Activated naive CD4-positive, alpha-beta T cell treated with anti-CD3 and anti-CD28 coated beads, Interleukin-2, amount 50 U/mL, for 72 hours (primary cell): Measurements from ENCODE around the gene CLEC16A. TPM values are rescaled to one million over a fixed set of nuclear protein-coding genes. Genes with fewer than 3 reads are reported as not detected.

Experiments used
- ATAC-seq, 2 donors: fragments of 150-1000 bp; cut with Tn5 transposase; 2 replicates each; pipeline ENCODE4 v1.10.0; 2021; ENCODE audit warnings: mild to moderate bottlenecking in 2 of 2, moderate library complexity in 2 of 2
- DNase-seq, 2 donors: peaks; one replicate each; pipeline ENCODE4 v3.0.0; 2021 to 2022; ENCODE audit warnings: low spot score in 2 of 2
- H3K27ac Mint-ChIP-seq, 2 donors: one replicate each; pipeline ENCODE4 v1.8.0; 2022; ENCODE audit warnings: mild to moderate bottlenecking in 2 of 2, mixed read lengths in 2 of 2
- H3K36me3 Mint-ChIP-seq, 2 donors: one replicate each; pipeline ENCODE4 v1.8.0; 2022; ENCODE audit warnings: mixed read lengths in 2 of 2
- H3K9me3 Mint-ChIP-seq, 2 donors: one replicate each; pipeline ENCODE4 v1.8.0; 2022; ENCODE audit warnings: mixed read lengths in 2 of 2
- total RNA-seq, 2 donors: library from RNA; stranded (reverse); gene quantifications; one replicate each; pipeline ENCODE4 v1.2.3, GENCODE V29; 2022

Gene CLEC16A
- total RNA-seq, 2 donors from 2014 or later = 28.0 to 33.2 TPM

DNA sequence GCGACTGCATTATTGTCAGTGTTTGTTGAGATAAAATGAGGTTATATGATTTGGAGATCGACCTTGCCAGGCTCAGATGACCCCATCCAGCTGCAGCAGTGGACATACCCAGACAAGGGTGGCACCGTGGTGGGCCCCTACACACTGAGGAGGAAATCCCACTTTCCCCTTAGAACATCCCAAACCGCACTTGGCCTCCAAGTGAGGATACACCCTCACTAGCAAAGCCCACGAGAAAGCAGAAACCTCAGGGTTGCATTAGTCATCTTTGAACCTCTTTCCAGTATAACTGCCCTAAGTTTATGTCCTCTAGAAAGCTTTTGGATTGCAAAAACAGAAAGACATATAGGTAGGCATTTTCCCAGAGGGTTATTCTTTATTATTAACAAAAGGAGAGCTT is 101.5 kb downstream of the CLEC16A start:
- no peak for ATAC-seq
- Mint-ChIP-seq H3K36me3 (peaks cover 23 to 28% of the 10 kb centered on the region in 2 donors), H3K27ac (no peak overlapping the region), H3K9me3 (no peaks in the 10 kb centered on the region)
- no peak for DNase-seq

DNA sequence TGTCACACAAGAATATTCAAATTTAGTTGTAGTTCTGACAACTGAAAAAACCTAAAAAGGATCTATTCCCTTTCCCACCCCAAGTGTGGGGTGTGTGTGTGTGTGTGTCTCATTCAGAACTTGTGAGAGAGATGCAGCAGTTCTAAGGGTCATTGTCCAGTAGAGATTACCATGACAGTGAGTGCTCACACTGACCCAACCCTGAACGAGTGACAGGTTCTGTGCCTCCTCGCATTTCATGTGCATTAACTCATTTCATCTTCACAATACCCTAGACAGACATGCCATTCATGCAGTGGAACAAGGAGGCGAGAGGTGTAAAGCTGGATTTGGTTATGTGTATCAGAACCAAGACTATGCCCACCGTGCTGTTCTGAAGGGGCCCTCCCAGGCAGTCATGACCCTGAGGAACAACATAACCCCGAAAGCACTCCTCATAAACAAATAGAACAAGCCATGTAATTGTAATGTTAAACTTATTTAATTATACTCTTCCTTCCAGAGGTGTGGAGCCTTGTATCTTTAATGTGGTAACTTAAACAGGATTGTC is 102.1 kb downstream of the CLEC16A start:
- no peak for DNase-seq
- no peak for ATAC-seq
- H3K27ac Mint-ChIP-seq = no peak overlapping the region
- H3K9me3 Mint-ChIP-seq = no peaks in the 10 kb centered on the region
- H3K36me3 Mint-ChIP-seq = peaks cover 23% of the 10 kb centered on the region in 2 donors

DNA sequence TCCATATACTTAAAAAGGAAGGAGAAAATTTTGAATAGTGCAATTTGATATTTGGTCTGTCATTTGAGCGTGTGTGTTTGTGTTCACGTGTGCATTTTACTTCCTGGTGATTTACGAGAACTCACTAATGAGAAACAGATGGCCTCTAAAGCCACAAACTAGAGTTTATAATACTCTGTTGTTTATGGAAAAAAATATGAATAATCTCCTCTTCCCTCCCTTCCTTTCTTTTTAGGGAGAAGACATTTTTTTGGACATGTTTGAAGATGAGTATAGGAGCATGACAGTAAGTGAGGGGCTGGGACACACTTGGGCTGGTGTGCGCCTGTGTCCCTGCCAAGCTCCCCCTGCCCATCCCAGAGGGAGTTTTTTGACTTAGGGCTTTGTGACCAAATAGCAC is 102.7 kb downstream of the CLEC16A start:
- Mint-ChIP-seq H3K9me3 (no peaks in the 10 kb centered on the region), H3K36me3 (peaks cover 23% of the 10 kb centered on the region in 2 donors), H3K27ac (peak overlapping the region in 1 of 2 donors; percentile 57)
- DNase-seq (no peak), ATAC-seq (no peak)

DNA sequence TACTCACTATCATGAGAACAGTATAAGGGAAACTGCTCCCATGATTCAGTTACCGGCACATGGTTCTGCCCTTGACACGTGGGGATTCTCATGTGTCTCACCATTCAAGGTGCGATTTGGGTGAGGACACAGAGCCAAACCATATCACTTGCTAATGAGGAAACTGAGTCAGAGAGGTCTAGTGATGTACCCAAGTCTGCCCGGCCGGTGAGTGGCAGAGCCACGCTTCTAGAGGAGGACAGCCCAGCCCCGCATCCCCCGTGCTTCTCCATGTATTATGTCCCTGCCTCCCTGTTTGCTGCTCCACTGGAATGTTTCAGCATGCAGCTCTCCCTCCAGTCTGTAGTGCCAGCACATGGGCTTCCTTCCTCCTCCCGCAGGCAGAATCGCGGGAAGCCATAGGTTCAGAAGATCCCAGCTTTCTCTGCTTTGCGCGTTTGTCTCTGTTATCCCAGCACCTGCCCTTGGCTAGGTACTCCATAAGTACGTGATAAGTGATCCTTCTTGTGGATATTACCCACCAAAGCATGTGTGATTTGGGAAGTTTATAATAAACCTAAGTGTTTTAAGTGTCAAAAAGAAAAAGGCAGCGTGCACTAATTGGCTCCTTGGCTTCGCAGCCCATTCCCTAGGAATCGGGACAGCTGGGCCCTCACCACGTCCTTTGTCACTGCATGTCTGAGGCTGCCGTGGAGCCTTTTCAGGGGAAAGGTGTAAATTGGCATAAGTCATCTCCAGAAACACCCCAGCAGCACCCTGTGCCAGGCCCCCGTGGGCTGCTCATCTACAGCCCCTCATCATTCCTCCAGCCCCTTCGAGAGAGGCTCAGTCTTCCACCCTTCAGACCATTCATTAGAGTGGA is 103.8 kb downstream of the CLEC16A start:
- DNase-seq (no peak), ATAC-seq (peak in 1 of 2 donors; percentile 8)
- peak overlapping the region in 1 of 2 donors; percentile 66 for H3K27ac Mint-ChIP-seq
- H3K36me3 Mint-ChIP-seq = peaks cover 23% of the 10 kb centered on the region in 2 donors
- H3K9me3 Mint-ChIP-seq = no peaks in the 10 kb centered on the region

DNA sequence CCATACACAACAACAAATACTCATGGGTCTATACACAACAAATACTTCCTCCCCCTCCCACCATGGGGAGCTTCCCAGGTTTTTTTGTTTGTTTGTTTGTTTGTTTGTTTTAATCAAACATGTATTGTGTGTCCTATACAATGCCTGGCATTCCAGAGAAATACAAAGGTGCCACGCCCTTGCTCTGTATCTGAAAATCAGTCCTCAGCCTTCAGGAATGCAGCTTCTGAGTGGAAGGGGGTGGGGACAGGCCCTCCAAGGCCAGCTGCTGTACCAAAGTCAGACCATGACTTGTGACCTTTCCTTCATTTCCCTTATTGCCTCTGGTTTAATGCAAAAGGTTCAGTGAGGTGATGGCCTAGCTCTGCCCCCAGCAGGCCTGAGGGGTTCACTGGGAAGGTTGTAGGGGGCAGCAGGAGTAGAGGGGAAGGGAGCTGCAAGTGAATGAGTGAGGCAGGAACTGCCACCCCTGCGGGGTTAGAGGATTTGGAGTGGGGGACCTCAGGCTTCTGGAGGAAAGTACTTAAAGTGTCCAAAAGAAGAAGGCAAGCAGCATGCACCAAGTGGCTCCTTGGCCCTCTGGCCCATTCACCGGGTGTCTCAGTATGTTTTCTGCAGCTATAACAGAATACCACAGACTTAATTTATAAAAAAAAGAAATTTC is 105.2 kb downstream of the CLEC16A start:
- DNase-seq (no peak), ATAC-seq (no peak)
- peak overlapping the region in 1 of 2 donors; percentile 71 for H3K27ac Mint-ChIP-seq
- no peaks in the 10 kb centered on the region for H3K9me3 Mint-ChIP-seq
- H3K36me3 Mint-ChIP-seq = peaks cover 23 to 29% of the 10 kb centered on the region in 2 donors

DNA sequence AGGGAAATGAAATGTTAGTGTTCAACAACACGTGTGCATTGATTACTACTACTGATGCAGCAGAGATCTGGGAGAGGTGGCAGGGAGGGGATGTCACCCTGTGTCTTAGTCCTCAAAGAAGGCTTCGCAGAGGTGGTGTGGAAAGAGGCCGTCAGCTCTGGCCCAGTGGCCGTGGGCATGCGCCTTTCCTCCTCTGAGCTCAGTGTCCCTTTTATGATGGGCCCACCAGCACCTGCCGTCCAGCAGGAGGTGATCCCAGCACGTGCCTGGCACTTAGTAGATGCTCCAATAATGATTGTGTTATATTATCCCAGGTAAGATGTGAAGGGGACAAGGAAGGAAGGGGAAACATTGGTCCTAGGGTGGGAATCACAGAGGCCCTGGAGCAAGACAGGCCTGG is 106.2 kb downstream of the CLEC16A start:
- ATAC-seq (no peak), DNase-seq (no peak)
- Mint-ChIP-seq H3K36me3 (peaks cover 29 to 37% of the 10 kb centered on the region in 2 donors), H3K27ac (peak overlapping the region in 1 of 2 donors; percentile 71), H3K9me3 (no peaks in the 10 kb centered on the region)

DNA sequence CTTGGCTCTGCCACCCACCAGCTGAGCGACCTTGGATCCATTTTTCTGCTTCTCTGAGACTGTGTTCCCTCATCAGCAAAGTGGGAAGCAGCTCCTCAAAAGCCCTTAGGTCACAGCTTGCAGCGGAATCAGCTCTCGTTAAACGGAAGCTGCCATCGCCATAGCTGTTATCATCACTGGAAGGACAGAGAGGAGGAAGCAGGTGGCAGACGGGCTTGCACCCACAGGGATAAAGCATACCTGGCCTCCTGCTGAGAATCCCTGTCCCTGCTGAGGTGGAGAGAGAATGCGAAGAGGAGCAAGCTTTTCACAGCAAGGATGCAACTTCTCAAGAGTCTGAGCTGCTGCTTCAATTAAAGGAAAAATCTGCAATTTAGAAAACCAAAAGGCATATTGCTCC is 106.6 kb downstream of the CLEC16A start:
- peak overlapping the region in 1 of 2 donors; percentile 89 for H3K27ac Mint-ChIP-seq
- peaks cover 29 to 39% of the 10 kb centered on the region in 2 donors for H3K36me3 Mint-ChIP-seq
- DNase-seq (no peak), ATAC-seq (no peak)
- H3K9me3 Mint-ChIP-seq = no peaks in the 10 kb centered on the region

DNA sequence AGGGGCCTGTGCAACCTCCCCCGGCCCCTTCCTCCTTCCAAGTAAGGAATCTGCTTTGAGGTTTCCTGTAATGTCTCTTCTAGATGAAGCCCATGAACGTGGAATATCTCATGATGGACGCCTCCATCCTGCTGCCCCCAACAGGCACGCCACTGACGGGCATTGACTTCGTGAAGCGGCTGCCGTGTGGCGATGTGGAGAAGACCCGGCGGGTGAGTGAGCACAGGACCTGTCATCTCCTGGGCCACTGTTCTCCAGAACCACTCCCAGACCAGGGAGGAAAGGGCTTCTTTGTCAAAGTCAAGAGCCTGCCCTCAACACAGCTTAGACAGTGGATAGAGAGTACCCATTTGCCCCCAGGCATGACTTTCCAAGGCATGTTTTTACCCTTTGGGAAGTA is 107.1 kb downstream of the CLEC16A start:
- no peaks in the 10 kb centered on the region for H3K9me3 Mint-ChIP-seq
- DNase-seq (no peak), ATAC-seq (peak in 1 of 2 donors; percentile 1)
- H3K36me3 Mint-ChIP-seq = peaks cover 27 to 41% of the 10 kb centered on the region in 2 donors
- H3K27ac Mint-ChIP-seq = peak overlapping the region in 1 of 2 donors; percentile 89

DNA sequence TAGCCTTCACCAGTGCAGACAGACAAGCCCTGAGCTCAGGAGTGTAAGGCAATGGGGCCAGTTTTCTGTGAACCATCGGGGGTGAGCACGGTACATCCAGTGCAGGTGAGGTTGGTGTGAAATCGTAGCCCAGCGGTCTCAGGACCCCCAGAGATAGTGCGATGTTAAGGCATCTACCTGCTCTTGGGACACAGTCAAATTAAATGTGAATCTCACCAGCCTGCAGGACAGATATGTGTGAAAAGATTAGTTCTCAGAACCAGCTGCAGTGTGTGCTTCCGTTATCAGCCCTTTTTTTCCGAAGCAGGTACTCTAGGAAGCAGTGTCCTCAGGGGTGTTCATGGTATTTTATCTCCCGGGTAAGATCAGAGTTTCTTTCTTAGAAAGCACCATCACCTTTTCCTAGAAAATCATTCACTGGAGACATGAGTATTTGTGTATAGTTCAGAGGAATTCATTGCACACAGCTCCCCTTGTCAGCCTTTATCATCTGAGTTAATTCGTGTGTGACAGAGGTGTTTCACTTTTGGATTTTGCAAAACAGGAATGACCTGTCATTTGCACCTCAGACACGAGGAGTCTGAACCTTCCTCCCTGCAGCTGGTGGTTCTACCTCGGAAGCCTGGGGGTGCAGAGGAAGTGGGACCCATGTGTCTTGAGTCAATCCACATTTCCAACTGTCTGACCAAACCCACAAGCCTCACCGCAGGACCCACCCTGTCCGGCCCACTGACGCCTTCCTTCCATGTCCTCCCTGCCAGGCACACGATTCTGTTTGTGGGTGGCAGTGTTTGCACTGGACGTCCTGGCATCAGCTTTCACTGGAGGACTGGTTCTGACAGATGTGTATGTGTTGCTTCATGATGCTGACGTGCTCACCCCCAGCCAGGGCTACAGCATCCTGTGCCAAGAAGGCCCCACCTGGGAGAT is 107.8 kb downstream of the CLEC16A start:
- Mint-ChIP-seq H3K9me3 (no peaks in the 10 kb centered on the region), H3K36me3 (peaks cover 20 to 45% of the 10 kb centered on the region in 2 donors), H3K27ac (peak overlapping the region; percentile 48 to 89)
- DNase-seq (peak; percentile 56 to 86), ATAC-seq (peak; percentile 84 to 89)

DNA sequence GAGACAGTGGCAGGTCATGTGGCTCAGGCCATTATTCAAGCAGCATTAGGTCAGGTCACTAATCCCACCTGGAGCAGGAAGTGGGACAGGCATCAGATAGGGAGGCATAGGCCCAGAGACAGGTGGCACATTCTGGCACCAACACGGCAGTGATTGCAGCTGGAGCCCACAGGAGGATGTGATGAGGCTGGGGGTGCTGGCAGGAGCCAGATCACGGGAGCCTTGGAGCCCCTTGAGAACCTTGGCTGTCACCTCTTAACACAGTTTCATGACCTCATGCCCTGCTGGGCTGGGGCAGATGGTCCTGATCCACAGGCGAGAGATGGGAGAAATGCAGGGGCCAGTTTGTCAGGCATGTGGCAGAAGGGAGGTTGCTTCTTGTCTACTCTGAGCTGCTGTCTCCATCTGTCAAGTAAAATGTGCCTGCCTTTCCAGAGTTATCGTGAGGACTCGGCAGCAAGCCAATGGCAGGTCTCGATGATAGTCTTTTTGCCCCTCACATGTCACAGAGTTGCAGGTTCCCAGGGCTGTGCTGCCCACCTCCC is 109.6 kb downstream of the CLEC16A start:
- peak overlapping the region in 1 of 2 donors; percentile 89 for H3K27ac Mint-ChIP-seq
- ATAC-seq (no peak), DNase-seq (no peak)
- H3K36me3 Mint-ChIP-seq = peaks cover 13 to 30% of the 10 kb centered on the region in 2 donors
- H3K9me3 Mint-ChIP-seq = no peaks in the 10 kb centered on the region

DNA sequence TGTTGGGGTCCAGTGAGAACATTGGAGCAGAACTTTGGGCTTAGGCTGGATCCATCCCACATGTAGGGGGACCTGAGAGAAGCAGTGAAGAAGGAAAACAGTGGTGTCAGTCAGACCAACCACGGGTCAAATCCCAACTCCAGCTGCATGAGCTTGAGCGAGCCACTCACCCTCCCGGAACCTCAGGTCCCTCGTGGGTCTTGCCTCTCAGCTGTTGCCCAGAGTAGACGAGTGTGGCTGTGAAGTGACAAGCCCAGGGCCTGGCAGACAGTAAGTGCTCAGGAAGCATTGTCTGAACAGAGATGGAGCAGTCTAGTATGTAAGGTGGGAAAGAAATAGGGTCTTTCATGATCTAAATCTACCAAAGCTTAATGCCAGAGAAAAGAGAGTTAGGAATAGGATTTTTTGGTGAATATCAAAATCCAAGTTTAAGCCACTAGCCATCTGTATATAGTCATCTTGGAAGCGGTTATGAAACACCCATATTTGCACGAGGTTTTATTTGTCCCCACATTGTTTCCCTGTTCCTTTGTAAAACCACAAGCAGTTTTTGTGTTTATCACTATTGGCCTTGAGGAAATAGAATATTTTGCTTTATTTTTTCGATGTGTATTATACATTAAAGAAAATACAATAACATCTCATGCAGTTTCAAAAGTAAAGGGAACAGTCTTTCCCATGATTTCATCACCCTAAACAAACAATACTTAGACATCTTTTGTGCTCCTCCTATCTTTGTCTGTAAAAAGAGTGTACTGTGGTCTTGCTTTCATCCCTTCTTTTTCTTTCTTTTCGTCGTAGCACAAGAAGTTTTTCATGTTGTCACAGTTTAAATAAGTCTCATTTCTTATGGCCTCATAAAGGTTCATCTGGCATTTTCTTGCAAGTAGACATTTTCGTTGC is 112.0 kb downstream of the CLEC16A start:
- no peaks in the 10 kb centered on the region for H3K9me3 Mint-ChIP-seq
- peaks cover 7 to 30% of the 10 kb centered on the region in 2 donors for H3K36me3 Mint-ChIP-seq
- DNase-seq (no peak), ATAC-seq (no peak)
- H3K27ac Mint-ChIP-seq = no peak overlapping the region

DNA sequence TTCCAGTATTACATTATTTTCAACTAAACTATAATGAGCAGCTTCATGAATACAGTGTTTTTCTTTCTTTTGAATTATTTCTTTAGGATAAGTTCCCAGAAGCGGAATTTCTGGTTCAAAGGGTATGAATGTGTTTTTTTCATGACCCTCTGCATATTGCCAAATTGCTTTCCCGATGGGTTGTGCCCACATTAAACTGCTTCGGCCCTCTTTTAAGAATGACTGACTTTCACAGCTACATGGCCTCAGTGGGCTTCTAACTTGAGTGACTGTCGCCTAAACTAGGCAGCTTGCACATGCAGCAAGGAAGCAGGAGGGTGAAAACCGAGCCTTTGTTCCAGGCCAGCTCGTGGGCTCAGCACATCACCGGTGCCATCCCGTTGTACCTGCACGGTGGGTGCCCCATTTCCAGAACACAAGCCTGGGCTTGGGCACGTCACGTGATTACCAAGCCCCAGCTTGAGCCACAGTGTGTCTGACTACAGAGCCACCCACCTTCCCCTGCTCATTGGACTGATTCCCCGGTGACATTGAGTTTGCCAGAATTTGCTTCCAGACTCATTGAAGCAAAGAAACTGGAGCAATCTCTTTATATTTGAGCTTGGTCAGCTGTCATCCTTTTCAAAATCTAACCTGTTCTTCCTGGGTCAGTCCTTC is 112.8 kb downstream of the CLEC16A start:
- no peaks in the 10 kb centered on the region for H3K9me3 Mint-ChIP-seq
- no peak overlapping the region for H3K27ac Mint-ChIP-seq
- H3K36me3 Mint-ChIP-seq = peaks cover 7 to 34% of the 10 kb centered on the region in 2 donors

DNA sequence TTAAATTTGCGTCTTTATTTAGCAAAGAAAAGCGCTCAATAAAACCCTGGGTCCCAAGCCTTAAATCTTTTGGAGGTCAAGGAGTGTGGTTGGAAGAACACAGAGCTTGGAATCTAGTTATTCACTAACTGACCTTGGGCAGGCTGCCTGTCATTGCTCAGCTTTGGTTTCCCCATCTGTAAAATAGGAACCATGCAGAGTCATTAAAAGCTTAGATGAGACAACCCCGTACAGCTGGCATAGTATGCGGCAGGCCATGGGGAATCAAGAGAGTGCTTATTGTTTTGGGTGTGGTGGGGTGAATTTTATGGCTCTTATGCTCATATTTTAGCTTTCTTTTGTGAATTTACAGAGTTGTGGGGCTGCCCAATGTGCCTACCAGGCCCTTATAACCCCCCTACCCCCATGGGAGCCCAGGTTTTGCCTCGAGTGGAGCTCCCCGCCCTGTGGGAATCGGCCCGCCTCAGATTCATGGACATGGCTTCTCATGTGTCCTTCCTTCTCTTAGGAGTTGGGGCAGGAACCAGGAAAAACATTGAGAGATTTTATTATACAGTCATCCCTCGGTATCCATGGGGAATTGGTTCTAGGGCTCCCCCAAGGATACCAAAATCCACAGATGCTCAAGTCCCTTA is 113.5 kb downstream of the CLEC16A start:
- no peaks in the 10 kb centered on the region for H3K9me3 Mint-ChIP-seq
- ATAC-seq (no peak), DNase-seq (no peak)
- H3K36me3 Mint-ChIP-seq = peaks cover 7 to 34% of the 10 kb centered on the region in 2 donors
- no peak overlapping the region for H3K27ac Mint-ChIP-seq

More for the DNA sequence above, 112.8 kb downstream of the CLEC16A start:
- no peak for DNase-seq
- ATAC-seq = no peak

DNA sequence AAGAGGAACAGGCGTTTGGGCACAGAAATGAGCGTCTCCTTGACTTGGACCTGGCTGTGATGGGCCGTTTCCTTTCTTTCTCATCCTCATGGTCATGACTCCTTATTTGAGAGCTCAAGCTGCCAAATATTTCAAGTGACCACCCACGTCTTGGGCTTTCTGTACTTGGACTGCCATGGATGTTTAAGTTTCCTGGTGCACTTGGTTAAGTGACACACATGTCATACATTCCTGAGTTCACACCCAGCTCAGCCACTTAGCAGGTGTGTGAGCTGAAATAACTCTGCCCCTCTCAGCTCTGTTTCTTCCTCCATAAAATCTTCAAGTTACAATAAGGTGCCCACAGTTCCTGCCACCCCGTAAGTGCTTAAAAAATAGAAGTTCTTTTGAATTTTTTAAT is 114.5 kb downstream of the CLEC16A start:
- ATAC-seq (no peak), DNase-seq (no peak)
- Mint-ChIP-seq H3K27ac (no peak overlapping the region), H3K36me3 (peaks cover 7 to 30% of the 10 kb centered on the region in 2 donors), H3K9me3 (no peaks in the 10 kb centered on the region)
